HEK293 (cell line): Measurements from ENCODE around the gene PIP5KL1.
A peak's percentile ranks its signal among the peaks of the same experiment; 100 is the strongest.

Experiments used
- CTCF ChIA-PET: fragments of 350-600 bp; formaldehyde crosslinking; extraction: SDS; loops from one replicate; lab custom pipeline; 2021; ENCODE audit warnings: antibody characterized with exemption; lab: Yijun Ruan, JAX
- POLR2A ChIA-PET: fragments of 300-600 bp; formaldehyde crosslinking; extraction: SDS; loops from one replicate; lab custom pipeline; 2020; ENCODE audit warnings: antibody characterized with exemption, inconsistent platforms; lab: Yijun Ruan, JAX
- H3K27ac ChIP-seq: fragments of 200-500 bp; sonication (Bioruptor generic); 2 replicates; pipeline ENCODE4 v1.5.1; 2014; ENCODE audit warnings: low read depth, low read length, control low read depth, inconsistent platforms; ENCODE audit errors: extremely low read depth
- H3K36me3 ChIP-seq, 2 experiments: fragments of 200-500 bp in 1 of 2; sonication (Bioruptor generic) in 1 of 2; 1 replicate in 1 of 2; 2 replicates in 1 of 2; pipeline ENCODE4 v1.5.1; 2014 to 2017; ENCODE audit warnings: inconsistent platforms in 2 of 2, low read length in 2 of 2; ENCODE audit not compliant: control insufficient read depth in 2 of 2, insufficient read depth in 1 of 2
- H3K4me1 ChIP-seq: fragments of 200-500 bp; sonication (Bioruptor generic); 2 replicates; pipeline ENCODE4 v1.5.1; 2014; ENCODE audit warnings: mild to moderate bottlenecking, low read length, inconsistent platforms; ENCODE audit not compliant: control insufficient read depth, insufficient read depth
- H3K4me3 ChIP-seq: 2 replicates; pipeline ENCODE4 v1.5.1; 2011; ENCODE audit warnings: low read depth, mild to moderate bottlenecking, control low read depth, low read length, moderate library complexity
- H3K9me3 ChIP-seq: fragments of 200-500 bp; sonication (Bioruptor generic); 2 replicates; pipeline ENCODE4 v1.5.1; 2014; ENCODE audit warnings: low read depth, low read length, inconsistent platforms; ENCODE audit not compliant: control insufficient read depth, insufficient read depth
- GLIS1 ChIP-seq: fragments of 450-650 bp; formaldehyde crosslinking; IDR thresholded peaks from 2 replicates; pipeline ENCODE4 v1.5.1; 2016; ENCODE audit warnings: missing biosample characterization, missing genetic modification characterization
- HOXA7 ChIP-seq: sonication (generic); formaldehyde crosslinking; IDR thresholded peaks from 2 replicates; pipeline ENCODE4 v1.8.1; 2022; ENCODE audit warnings: missing genetic modification reagents, borderline replicate concordance
- OVOL3 ChIP-seq: fragments of 450-650 bp; formaldehyde crosslinking; IDR thresholded peaks from 2 replicates; pipeline ENCODE4 v1.5.1; 2016; ENCODE audit warnings: missing biosample characterization, missing genetic modification characterization
- SCRT1 ChIP-seq: fragments of 450-650 bp; formaldehyde crosslinking; IDR thresholded peaks from 2 replicates; pipeline ENCODE4 v1.5.1; 2016; ENCODE audit warnings: missing biosample characterization, missing genetic modification characterization, borderline replicate concordance
- SCRT2 ChIP-seq: fragments of 450-650 bp; formaldehyde crosslinking; IDR thresholded peaks from 2 replicates; pipeline ENCODE4 v1.5.1; 2016; ENCODE audit warnings: missing biosample characterization, missing genetic modification characterization
- ZBTB10 ChIP-seq: fragments of 450-650 bp; formaldehyde crosslinking; IDR thresholded peaks from 2 replicates; pipeline ENCODE4 v1.5.1; 2016; ENCODE audit warnings: missing biosample characterization, missing genetic modification characterization
- ZBTB17 ChIP-seq: fragments of 450-650 bp; formaldehyde crosslinking; IDR thresholded peaks from 2 replicates; pipeline ENCODE4 v1.5.1; 2016; ENCODE audit warnings: missing biosample characterization, missing genetic modification characterization
- ZBTB8A ChIP-seq: fragments of 450-650 bp; formaldehyde crosslinking; IDR thresholded peaks from 2 replicates; pipeline ENCODE4 v1.5.1; 2016; ENCODE audit warnings: missing biosample characterization, missing genetic modification characterization
- ZNF174 ChIP-seq: fragments of 450-650 bp; formaldehyde crosslinking; IDR thresholded peaks from 2 replicates; pipeline ENCODE4 v1.5.0; 2017; ENCODE audit warnings: missing biosample characterization, mild to moderate bottlenecking, missing genetic modification characterization
- ZNF404 ChIP-seq: fragments of 450-650 bp; formaldehyde crosslinking; IDR thresholded peaks from 2 replicates; pipeline ENCODE4 v1.5.1; 2017; ENCODE audit warnings: missing biosample characterization, missing genetic modification characterization
- ZNF792 ChIP-seq: fragments of 450-650 bp; formaldehyde crosslinking; IDR thresholded peaks from 2 replicates; pipeline ENCODE4 v1.5.1; 2016; ENCODE audit warnings: missing biosample characterization, missing genetic modification characterization

The PIP5KL1 gene

DNA sequence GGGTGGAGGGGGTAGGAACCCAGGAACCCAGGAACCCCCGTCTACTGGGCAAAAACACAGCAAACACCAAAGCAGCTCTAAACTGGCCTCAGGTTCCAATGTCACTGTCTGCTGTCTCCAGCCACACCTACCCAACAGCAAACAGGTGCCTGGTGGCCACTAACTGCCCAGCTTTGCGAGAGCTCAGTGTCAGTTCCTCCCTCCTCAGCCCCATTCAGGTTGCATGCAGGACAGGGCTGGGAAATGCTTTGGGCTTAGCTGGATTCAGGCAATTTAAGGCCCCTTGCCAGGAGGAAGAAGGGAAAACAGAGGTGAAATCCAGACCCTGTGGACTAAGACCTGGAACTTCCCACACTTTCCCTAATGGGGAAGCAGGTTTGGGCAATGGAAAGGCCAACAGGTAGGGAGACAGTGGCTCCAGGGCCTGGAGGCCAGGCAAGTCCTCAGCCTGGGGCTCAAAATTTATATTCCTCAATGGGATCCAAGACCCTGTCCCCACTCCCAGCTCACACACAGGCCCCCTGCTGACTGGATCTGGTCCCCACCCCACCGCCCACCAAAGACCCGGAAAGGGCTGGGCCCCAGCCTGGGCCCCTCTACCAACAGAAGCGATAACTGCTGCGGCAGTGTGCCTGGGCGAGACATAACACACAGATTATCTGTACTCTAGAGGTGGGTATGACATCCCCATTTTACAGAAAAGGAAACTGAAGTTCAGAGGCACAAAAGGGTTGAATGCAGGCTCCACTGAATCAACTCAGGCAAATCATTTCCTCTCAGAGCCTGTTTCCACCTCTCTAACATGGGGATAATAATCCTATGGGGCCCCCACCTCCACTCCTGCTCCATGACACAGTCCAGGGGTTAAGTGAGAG is 46.7 kb upstream of the PIP5KL1 start:
- Histone ChIP-seq H3K4me3 (no peak overlapping the region), H3K36me3 (peaks cover 0 to 3% of the 10 kb centered on the region in 2 experiments; a peak in 1 of 3 replicates), H3K4me1 (peaks cover 8% of the 10 kb centered on the region; the same call in 1 of the 2 replicates), H3K27ac (no peak overlapping the region), H3K9me3 (no peaks in the 10 kb centered on the region)
- POLR2A ChIA-PET, result interaction anchor here (1.4 kb wide), 2 partner anchors 22 to 90 kb away, joined by 4 to 5 read pairs; partner anchors contain the start of genes NAIF1 and SLC25A25
- 0 out of 2 replicates have a peak, but pooled peaks have one; percentile 8 for TF ChIP-seq ZBTB8A (tag by site-specific recombination)
- TF ChIP-seq SCRT2 (tag by site-specific recombination), result peak; percentile 74
- TF ChIP-seq SCRT1 (tag by site-specific recombination), result no peak; the same call in 1 of the 2 replicates
- CTCF ChIA-PET, result interaction anchor here (0.7 to 10.0 kb wide), 5 partner anchors 22 to 140 kb away, joined by 3 to 94 read pairs (median 11); no protein-coding TSS in a partner anchor

DNA sequence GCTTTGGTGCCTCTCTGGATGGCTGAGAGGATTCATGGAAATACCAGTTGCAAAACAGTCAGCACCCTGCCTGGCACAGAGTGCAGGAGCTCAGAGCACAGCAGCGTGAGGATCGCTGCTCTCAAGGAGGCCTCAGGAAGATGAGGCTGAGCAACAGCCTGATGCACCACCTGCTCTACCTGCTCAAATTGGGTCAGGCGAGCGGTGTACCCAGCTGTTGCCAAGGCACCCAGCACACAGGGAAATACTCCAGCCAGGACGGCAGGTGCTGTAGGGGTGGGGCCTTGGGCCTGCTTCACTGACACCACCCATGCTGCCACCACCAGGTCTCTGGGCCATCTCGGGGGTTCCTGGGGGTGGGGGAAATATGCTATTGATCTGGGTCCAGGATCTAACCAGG is 45.9 kb upstream of the PIP5KL1 start:
- no peak overlapping the region for H3K27ac ChIP-seq
- no peak for TF ChIP-seq ZBTB10 (tag by site-specific recombination)
- TF ChIP-seq, all 188 proteins: peak for 0
- Histone ChIP-seq H3K36me3 (peaks cover 0 to 3% of the 10 kb centered on the region in 2 experiments; a peak in 1 of 3 replicates), H3K9me3 (no peaks in the 10 kb centered on the region), H3K4me3 (no peak overlapping the region), H3K4me1 (peaks cover 6% of the 10 kb centered on the region; the same call in 1 of the 2 replicates)
- POLR2A ChIA-PET, result no interaction called here
- CTCF ChIA-PET, result interaction anchor here (6.8 to 10.0 kb wide), 2 partner anchors 35 to 58 kb away, joined by 37 to 94 read pairs; no protein-coding TSS in a partner anchor

GRCh38 chr9:127975376-127976315 is 45.1 kb upstream of the PIP5KL1 start:
- no peak overlapping the region for H3K27ac ChIP-seq
- CTCF ChIA-PET, result interaction anchor here (0.6 to 10.0 kb wide), 5 partner anchors 34 to 395 kb away, joined by 3 to 94 read pairs (median 3); no protein-coding TSS in a partner anchor

DNA sequence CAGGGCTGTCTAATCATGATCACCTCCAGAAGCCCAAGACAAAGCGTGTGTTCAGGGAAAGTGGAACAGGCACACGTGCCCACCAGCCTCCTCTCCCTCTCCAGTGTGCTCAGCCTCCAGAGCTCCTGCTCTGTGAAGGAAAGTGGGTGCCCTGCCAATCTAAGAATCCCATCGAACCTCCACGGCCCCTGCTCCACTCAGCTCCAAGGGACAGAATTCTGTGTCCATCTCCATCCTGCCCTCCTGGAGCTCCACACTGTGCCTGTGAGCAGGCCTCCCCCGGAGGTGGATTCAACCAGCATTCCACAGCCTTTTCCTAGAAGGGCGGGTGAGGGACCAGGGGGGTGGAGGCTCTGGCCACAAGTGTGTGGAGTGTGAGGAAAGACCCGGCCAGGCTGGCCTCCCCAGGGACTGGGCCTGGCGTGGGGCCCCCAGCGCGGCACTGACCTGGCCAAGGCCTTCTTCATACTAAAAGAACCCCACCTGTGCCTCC is 44.2 kb upstream of the PIP5KL1 start:
- POLR2A ChIA-PET, result interaction anchor here (0.8 kb wide), 1 partner anchor 9 kb away, joined by 6 read pairs; no protein-coding TSS in a partner anchor
- Histone ChIP-seq H3K9me3 (no peaks in the 10 kb centered on the region), H3K36me3 (peaks cover 0 to 3% of the 10 kb centered on the region in 2 experiments; a peak in 1 of 3 replicates), H3K4me3 (no peak overlapping the region)
- TF ChIP-seq HOXA7 (CRISPR knock-in tag), result no peak
- TF ChIP-seq ZBTB17 (tag by site-specific recombination), result 0 out of 2 replicates have a peak, but pooled peaks have one; percentile 25
- no peak for TF ChIP-seq ZNF404 (tag by site-specific recombination)
- peak; percentile 80 for TF ChIP-seq GLIS1 (tag by site-specific recombination)
- TF ChIP-seq ZNF792 (tag by site-specific recombination), result no peak
- TF ChIP-seq, all 188 proteins: peak for 2
- CTCF ChIA-PET, result no interaction called here
- no peak overlapping the region for H3K27ac ChIP-seq
- peaks cover 13% of the 10 kb centered on the region for H3K4me1 ChIP-seq

More at GRCh38 chr9:127975376-127976315, 45.1 kb upstream of the PIP5KL1 start:
- H3K9me3 ChIP-seq, result no peaks in the 10 kb centered on the region
- H3K4me1 ChIP-seq, result peaks cover 9% of the 10 kb centered on the region; the same call in 1 of the 2 replicates
- no peak overlapping the region for H3K4me3 ChIP-seq
- TF ChIP-seq ZNF174 (tag by site-specific recombination), result no peak
- TF ChIP-seq OVOL3 (tag by site-specific recombination), result no peak
- TF ChIP-seq ZBTB8A (tag by site-specific recombination), result no peak
- POLR2A ChIA-PET, result no interaction called here
- H3K36me3 ChIP-seq, result peaks cover 0 to 3% of the 10 kb centered on the region in 2 experiments; a peak in 1 of 3 replicates
